ENCODE results near the gene CPEB1.
A peak's percentile ranks its signal among the peaks of the same experiment; 100 is the strongest.

CPEB1 gene

DNA sequence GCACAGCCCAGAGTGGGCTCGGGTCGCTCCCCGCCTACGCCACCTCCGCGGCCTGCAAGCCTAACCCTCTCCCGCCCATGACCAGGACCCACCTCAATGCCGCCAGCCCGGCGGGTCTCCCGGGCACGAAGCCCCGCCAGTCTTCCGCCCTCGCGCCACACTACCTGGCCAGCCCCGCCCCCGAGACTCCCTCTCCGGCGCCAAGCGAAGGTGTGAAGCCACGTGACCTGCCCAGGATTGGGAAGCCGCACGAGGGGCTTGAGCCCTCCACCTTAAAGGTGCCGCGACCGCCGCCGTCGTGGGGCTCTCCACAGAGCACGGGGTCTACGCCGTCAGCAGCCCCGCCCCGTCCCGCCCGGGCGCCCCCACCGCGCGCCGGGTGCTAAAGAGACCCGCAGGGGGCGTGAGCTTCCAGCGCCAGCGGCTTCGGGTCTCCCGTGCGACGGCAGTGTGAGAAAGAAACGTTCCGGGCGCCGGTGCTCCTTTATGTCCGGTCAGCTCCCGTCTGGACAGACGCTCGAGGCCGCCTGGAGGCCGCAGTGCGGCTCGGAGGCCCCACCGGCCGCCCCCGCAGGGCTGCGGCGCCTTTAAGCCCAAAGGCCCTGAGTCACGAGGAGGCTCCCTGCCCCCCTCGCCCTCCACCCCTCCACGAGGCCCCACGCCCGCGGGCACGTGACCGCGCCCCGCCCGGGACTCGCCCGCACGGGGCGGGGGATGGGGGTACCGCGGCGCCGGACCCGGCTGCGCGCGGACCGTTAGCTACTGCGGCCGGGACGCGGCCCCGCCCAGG is at the start of gene CPEB1:
CPEB1 (minus strand) TSS at position 319 of the 790 bp plus-strand sequence. CDS start 18,904 bp downstream, outside the sequence.
- no peaks in the 10 kb centered on the region for H3K9me3 Mint-ChIP-seq

DNA sequence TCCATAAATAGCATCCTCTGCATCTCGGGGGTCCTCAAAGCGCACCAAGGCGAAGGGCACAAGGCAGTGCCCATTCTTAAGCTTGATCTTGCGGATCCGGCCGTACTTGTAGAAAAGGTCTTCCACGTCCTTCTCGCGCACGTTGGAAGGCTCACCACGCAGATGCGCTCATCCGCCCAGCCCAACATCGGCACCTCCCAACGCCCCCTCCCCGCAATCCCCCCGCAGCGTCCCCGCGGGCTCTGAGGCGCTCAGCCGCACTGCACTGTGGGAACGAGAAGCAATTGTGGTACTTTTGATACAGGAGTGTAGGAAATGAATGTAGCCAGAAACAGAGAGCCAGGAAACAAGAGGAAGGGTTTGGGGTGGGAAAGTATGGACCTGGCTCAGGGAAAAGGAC is 45.0 kb upstream of the CPEB1 start:
- peaks cover 6% of the 10 kb centered on the region for H3K27me3 Mint-ChIP-seq
- H3K4me3 Mint-ChIP-seq = no peak overlapping the region
- no peaks in the 10 kb centered on the region for H3K9me3 Mint-ChIP-seq
- no peaks in the 10 kb centered on the region for H3K4me1 Mint-ChIP-seq
- ATAC-seq (ENCODE audit: low read depth) = no peak
- no peak for DNase-seq (ENCODE audit: low spot score in 2 of 2)
- H3K36me3 Mint-ChIP-seq = no peaks in the 10 kb centered on the region
- no peak overlapping the region for H3K27ac Mint-ChIP-seq

More for the DNA sequence above, at the start of gene CPEB1:
- H3K36me3 Mint-ChIP-seq = no peaks in the 10 kb centered on the region
- H3K27ac Mint-ChIP-seq = no peak within 1 kb of the TSS
- peak within 1 kb of the TSS; percentile 61 for H3K4me3 Mint-ChIP-seq
- ATAC-seq (ENCODE audit: low read depth) (peak; percentile 59), DNase-seq (ENCODE audit: low spot score in 2 of 2) (no peak)
- H3K4me1 Mint-ChIP-seq = peaks cover 2% of the 10 kb centered on the region
- peaks cover 26% of the 10 kb centered on the region for H3K27me3 Mint-ChIP-seq

DNA sequence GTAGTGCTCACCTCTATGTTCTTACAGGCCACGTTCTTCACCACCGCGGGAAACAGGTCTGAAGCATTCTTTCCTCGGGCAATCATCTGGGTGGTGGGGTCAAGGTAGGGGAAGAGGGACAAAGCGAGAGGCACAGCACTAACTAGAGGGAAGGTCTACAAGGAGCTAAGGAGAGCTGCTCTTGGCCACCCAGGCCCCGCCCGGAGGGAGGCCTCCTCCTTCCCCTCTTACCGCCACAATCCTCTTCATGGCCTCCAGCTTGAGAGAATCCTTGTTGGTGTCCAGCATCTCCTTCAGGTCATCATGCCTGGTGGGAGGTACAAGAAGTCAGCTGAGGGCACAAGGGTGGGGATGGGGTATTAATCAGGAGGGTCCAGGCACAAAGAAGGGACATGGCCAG is 42.0 kb upstream of the CPEB1 start:
- no peak overlapping the region for H3K4me3 Mint-ChIP-seq
- no peaks in the 10 kb centered on the region for H3K36me3 Mint-ChIP-seq
- H3K27me3 Mint-ChIP-seq = peaks cover 6% of the 10 kb centered on the region
- H3K27ac Mint-ChIP-seq = no peak overlapping the region
- no peak for DNase-seq (ENCODE audit: low spot score in 2 of 2)
- ATAC-seq (ENCODE audit: low read depth) = no peak
- H3K4me1 Mint-ChIP-seq = no peaks in the 10 kb centered on the region
- no peaks in the 10 kb centered on the region for H3K9me3 Mint-ChIP-seq

DNA sequence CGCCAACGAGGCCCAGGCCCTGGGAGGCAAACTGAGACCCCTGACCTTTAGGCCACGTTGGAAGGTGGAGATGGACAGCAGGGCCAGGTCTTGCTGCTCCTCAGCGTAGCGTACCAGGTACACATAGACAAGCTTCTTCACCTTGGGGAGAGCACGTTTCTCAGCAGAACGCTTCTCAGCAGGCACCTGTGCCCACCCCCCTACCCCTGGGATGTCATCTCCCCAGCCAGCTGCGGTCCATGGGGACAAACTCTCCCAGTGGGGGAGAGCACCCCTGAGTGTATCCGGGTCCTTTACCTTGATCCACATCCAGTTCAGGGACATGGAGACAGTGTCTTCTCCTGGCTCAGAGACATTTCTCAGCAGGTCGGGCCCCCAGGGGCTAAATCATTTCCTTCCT is 41.5 kb upstream of the CPEB1 start:
- DNase-seq (ENCODE audit: low spot score in 2 of 2) (no peak), ATAC-seq (ENCODE audit: low read depth) (no peak)
- Mint-ChIP-seq H3K4me3 (no peak overlapping the region), H3K9me3 (no peaks in the 10 kb centered on the region), H3K36me3 (no peaks in the 10 kb centered on the region), H3K4me1 (no peaks in the 10 kb centered on the region), H3K27me3 (peaks cover 6% of the 10 kb centered on the region), H3K27ac (no peak overlapping the region)

DNA sequence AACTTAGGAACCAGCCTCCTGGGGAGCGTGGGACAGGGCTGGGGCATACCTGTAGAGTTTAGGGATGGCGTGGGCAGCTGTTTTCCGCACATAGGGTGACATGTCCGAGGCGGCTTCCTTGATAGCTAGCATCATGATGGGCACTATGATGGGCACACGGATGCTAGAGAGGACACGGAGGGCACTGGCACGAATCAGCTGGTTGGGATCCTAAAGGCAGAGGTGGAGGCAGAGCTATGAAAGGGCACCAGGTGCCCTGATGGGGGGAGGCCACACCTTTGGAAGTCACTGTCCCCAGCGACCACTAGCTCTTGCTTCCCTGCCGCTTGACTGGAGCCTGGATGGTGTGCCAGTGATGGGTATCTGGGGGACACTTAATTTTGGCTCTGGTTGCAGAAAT is 34.2 kb upstream of the CPEB1 start:
- Mint-ChIP-seq H3K27me3 (no peaks in the 10 kb centered on the region), H3K4me1 (peaks cover 12% of the 10 kb centered on the region), H3K4me3 (peak overlapping the region; percentile 89), H3K27ac (peak overlapping the region; percentile 82), H3K36me3 (no peaks in the 10 kb centered on the region), H3K9me3 (no peaks in the 10 kb centered on the region)
- DNase-seq (ENCODE audit: low spot score in 2 of 2) (no peak), ATAC-seq (ENCODE audit: low read depth) (no peak)

DNA sequence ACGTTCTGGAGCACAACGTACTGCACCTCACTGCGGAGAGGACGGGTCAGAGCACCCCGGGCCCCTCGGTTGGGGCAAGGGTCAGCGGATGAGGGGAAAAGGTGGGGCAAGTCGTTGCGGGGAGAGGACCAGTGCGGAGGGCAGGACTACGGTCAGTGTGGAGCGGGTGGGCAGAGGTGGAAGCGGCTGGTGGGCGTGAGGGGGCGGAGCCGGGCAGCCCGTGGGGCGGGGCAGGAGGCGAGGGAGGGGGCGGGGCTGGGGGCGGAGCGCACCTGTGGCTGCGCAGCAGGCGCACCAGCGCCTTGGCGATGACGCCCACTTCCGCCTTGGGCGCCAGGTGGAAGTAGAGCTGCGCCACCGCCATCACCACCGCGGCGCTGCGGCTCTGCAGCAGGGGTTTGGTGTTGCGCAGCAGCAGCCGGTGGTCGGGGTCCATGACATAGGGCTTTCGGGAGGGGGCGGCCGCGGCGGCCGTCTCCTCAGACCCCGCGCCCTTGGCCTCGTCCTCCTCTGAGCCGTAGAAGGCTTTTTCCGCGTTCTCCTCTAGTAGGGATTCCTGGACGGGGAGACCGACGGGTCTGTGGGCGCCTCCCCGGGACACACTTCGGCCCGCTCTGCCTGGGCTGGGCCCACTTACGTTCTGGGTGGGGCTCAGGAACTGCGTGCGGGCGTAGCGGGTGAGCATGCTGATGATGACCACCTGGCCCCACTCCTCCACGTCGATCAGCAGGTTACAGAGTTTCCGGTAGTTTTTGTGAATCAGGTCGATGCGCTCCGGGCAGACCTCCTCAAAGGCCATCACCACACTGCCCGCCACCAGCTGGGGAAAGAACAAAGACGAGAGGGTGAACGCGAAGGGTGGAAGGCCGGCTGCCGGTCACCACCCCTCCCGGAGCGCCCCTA is 33.3 kb upstream of the CPEB1 start:
- Mint-ChIP-seq H3K4me3 (peak overlapping the region; percentile 89), H3K36me3 (no peaks in the 10 kb centered on the region), H3K4me1 (peaks cover 12% of the 10 kb centered on the region), H3K27me3 (no peaks in the 10 kb centered on the region), H3K27ac (peak overlapping the region; percentile 82), H3K9me3 (no peaks in the 10 kb centered on the region)
- DNase-seq (ENCODE audit: low spot score in 2 of 2) (peak; percentile 68), ATAC-seq (ENCODE audit: low read depth) (peak; percentile 97)

DNA sequence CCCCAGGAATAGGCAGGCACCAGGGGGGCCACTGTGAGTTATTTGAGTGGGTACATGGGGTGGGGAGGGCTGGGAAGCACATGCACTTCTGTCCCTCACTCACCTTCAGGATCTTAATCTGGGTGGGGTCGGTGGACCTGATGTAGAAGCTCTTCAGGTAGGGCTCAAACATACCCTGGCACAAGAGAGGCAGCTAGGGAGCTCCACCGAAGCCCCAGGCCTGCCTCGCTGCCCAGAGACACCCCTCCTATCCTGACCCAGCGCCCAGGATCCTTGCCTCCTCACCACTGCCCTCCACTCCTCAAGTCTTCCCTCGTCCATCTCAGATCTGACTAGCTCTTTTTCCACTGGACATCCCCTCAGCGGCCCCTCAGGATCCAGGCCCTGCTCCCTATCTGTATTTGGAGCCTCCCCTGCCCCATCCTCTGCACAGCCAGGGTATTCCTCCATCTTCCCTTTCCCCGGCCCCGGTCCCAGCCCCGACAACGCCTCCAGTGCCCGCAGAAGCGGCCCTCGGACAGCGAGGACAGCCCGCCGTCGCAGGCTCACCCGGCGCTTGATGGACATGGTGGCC is 32.5 kb upstream of the CPEB1 start:
- Mint-ChIP-seq H3K27ac (peak overlapping the region; percentile 71), H3K4me1 (peaks cover 12% of the 10 kb centered on the region), H3K9me3 (no peaks in the 10 kb centered on the region), H3K36me3 (no peaks in the 10 kb centered on the region), H3K27me3 (no peaks in the 10 kb centered on the region), H3K4me3 (peak overlapping the region; percentile 89)
- DNase-seq (ENCODE audit: low spot score in 2 of 2) (no peak), ATAC-seq (ENCODE audit: low read depth) (no peak)

DNA sequence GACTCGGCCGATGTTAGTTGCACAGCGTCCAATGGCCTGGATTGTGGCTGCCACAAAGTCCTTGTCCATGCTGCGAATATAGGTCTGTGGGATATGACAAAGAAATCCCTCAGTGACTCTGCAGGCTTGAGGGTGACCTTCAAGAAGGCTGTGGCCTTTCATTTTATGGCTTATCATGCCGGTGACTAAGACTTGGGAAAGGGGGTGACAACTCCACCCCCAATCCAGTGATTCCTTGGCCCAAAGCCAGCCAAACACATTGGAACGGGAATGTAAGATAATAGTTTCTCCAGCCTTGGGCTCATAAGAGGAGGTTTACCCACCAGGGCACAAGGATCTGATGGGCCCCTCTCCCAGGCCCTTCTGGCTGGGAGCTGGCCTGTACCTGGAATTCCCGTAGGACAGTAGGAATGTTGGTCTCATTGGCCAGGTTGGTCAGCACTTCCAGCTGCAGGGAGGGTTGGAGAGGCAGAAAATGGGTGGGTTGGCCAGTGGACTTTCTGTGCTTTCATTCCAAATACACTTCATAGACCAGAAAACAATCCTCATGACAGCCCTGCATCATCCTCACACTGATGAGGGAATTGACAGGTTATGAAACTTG is 30.7 kb upstream of the CPEB1 start:
- Mint-ChIP-seq H3K9me3 (no peaks in the 10 kb centered on the region), H3K27ac (no peak overlapping the region), H3K27me3 (no peaks in the 10 kb centered on the region), H3K36me3 (no peaks in the 10 kb centered on the region), H3K4me3 (no peak overlapping the region), H3K4me1 (peaks cover 12% of the 10 kb centered on the region)
- no peak for ATAC-seq (ENCODE audit: low read depth)
- no peak for DNase-seq (ENCODE audit: low spot score in 2 of 2)

DNA sequence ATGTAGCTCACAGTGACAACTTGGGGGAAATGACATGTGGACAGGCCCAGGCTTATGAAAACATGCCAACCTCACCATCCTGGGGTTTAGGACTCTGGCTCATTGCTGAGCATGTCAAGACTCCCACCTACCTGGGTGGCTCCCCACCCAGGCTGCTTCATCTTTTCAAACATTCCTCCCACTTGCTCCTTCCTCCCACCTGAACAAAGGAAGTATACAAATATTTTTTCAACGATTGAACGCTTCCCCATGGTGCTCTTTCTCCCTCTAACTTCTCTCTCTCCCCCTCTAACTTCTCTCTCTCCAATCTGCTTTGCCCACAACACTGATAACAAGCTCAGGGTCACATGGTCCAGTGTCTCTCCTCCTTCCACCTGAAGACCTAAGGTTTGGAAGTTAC is 27.7 kb upstream of the CPEB1 start:
- no peaks in the 10 kb centered on the region for H3K36me3 Mint-ChIP-seq
- DNase-seq (ENCODE audit: low spot score in 2 of 2) = no peak
- ATAC-seq (ENCODE audit: low read depth) = no peak

DNA sequence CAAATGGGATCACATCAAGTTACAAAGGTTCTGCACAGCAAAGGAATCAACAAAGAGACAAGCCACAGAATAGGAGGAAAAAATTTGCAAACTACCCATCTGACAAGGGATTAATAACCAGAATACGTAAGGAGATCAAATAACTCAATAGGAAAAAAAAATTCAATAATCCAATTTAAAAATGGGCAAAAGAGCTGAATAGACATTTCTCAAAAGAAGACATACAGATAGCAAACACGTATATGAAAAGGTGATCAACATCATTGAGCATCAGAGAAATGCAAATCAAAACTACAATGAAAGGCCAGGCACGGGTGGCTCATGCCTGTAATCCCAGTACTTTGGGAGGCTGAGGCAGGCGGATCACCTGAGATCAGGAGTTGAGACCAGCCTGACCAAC is 23.5 kb upstream of the CPEB1 start:
- peaks cover 12% of the 10 kb centered on the region for H3K27me3 Mint-ChIP-seq
- no peak overlapping the region for H3K27ac Mint-ChIP-seq
- H3K9me3 Mint-ChIP-seq = peaks cover 2% of the 10 kb centered on the region
- peaks cover 2% of the 10 kb centered on the region for H3K36me3 Mint-ChIP-seq
- DNase-seq (ENCODE audit: low spot score in 2 of 2) = no peak
- H3K4me1 Mint-ChIP-seq = no peaks in the 10 kb centered on the region
- ATAC-seq (ENCODE audit: low read depth) = no peak
- no peak overlapping the region for H3K4me3 Mint-ChIP-seq

More for the DNA sequence above, 27.7 kb upstream of the CPEB1 start:
- Mint-ChIP-seq H3K4me1 (no peaks in the 10 kb centered on the region), H3K27me3 (peaks cover 1% of the 10 kb centered on the region), H3K9me3 (peaks cover 2% of the 10 kb centered on the region), H3K4me3 (no peak overlapping the region), H3K27ac (no peak overlapping the region)

DNA sequence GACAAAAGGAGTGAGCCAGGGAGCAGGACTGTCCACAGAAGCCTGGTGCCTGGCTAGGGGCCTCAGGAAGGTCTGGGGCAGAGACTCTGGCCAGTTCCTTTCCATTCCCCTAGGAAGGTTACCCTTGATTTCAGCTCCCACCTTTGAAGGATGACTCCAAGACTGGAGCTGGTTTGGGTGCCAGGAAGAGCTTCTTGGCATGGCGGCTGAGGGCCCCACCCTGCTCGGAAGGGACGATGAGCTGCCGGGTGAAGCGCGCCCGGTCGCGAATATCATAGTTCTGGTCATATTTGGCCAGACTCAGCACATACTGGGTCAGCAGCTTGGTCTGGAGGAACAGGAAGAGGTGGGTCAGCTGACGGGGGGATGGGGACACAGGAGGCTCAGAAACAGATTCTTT is 19.4 kb upstream of the CPEB1 start:
- peaks cover 2% of the 10 kb centered on the region for H3K9me3 Mint-ChIP-seq
- ATAC-seq (ENCODE audit: low read depth) (no peak), DNase-seq (ENCODE audit: low spot score in 2 of 2) (no peak)
- peaks cover 2% of the 10 kb centered on the region for H3K36me3 Mint-ChIP-seq
- no peak overlapping the region for H3K4me3 Mint-ChIP-seq
- H3K4me1 Mint-ChIP-seq = no peaks in the 10 kb centered on the region
- peaks cover 27% of the 10 kb centered on the region for H3K27me3 Mint-ChIP-seq
- no peak overlapping the region for H3K27ac Mint-ChIP-seq

DNA sequence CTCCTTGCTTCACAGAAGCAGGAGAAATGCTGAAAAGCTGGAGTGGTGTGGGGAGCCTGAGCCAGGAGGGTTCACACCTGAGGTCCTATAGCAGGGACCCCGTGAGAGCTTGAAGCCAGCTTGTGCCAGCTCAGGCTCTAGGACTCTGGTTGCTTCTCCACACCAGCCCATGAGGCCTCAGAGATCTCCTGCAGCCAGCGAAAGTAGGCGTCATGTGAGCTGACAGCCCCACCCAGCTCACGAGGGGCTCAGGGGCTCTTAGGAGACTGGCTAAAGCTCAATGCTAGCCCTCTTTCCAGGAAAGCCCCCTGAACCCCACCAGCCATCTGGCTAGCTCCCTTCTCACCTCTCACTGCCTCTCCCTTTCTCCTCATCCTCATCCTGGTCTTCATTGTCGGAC is 16.9 kb upstream of the CPEB1 start:
- no peak overlapping the region for H3K27ac Mint-ChIP-seq
- no peaks in the 10 kb centered on the region for H3K9me3 Mint-ChIP-seq
- H3K4me3 Mint-ChIP-seq = no peak overlapping the region
- ATAC-seq (ENCODE audit: low read depth) (no peak), DNase-seq (ENCODE audit: low spot score in 2 of 2) (no peak)
- H3K27me3 Mint-ChIP-seq = peaks cover 32% of the 10 kb centered on the region
- peaks cover 2% of the 10 kb centered on the region for H3K36me3 Mint-ChIP-seq
- no peaks in the 10 kb centered on the region for H3K4me1 Mint-ChIP-seq

DNA sequence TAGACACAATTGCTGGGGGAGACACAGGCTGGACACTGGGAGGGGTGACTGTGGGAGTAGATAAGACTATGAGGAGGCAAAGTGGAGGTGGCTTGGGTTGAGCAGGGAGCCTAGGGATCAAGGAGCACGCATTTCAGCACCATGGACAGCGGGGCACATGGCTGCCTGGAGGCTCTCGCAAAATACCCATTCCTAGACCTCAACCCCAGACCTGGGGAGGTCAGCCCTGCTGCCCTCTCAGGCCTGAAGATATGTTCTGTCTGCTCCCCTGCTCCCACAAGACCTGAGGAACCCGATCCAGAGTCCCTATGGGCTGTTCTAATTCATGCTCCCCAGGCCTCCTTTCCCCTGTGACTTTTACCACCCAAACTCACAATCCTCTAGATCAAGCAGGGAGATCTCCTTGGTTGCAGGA is 16.0 kb upstream of the CPEB1 start:
- Mint-ChIP-seq H3K4me1 (no peaks in the 10 kb centered on the region), H3K9me3 (no peaks in the 10 kb centered on the region), H3K27me3 (peaks cover 33% of the 10 kb centered on the region), H3K27ac (no peak overlapping the region), H3K4me3 (no peak overlapping the region), H3K36me3 (peaks cover 2% of the 10 kb centered on the region)
- no peak for DNase-seq (ENCODE audit: low spot score in 2 of 2)
- ATAC-seq (ENCODE audit: low read depth) = no peak

DNA sequence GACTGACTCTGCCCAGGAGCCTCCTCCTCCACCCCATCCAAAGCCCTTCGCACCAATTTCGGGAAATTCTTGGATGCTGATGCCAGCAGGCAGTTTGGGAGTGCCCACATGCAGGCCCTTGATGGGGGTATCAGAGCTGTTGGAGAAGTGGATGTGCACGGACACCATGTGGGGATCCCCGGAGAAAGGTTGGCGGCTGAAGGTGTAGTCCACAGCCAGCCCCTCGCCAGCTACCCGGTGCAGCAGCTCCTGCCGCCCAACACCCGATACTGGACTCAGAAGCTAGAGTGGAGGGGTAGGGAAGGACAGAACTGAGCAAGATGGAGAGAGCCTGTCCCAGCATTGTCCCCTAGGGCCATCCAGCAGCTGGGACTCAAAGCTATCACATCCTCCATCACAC is 15.5 kb upstream of the CPEB1 start:
- H3K27me3 Mint-ChIP-seq = peaks cover 32% of the 10 kb centered on the region
- H3K9me3 Mint-ChIP-seq = no peaks in the 10 kb centered on the region
- no peaks in the 10 kb centered on the region for H3K4me1 Mint-ChIP-seq
- DNase-seq (ENCODE audit: low spot score in 2 of 2) (no peak), ATAC-seq (ENCODE audit: low read depth) (no peak)
- no peak overlapping the region for H3K4me3 Mint-ChIP-seq
- peaks cover 2% of the 10 kb centered on the region for H3K36me3 Mint-ChIP-seq
- no peak overlapping the region for H3K27ac Mint-ChIP-seq
